Ovary (tissue), 3 donors: Measurements from ENCODE around the gene C16orf86.

ENCODE experiments used
- POLR2A ChIP-seq: fragments of 450-650 bp; IDR thresholded peaks from one replicate; pipeline ENCODE4 v1.6.1; 2017; ENCODE audit warnings: antibody characterized with exemption, mild to moderate bottlenecking, moderate library complexity
- TF ChIP-seq, protein P1 (sequence below), 3 donors: fragments of 450-650 bp in 2 of 3; fragments of 200-600 bp in 1 of 3; IDR thresholded peaks; one replicate each; pipeline versions ENCODE4 v1.5.1 to v1.8.0; 2016 to 2022; ENCODE audit warnings: antibody characterized with exemption in 3 of 3, mild to moderate bottlenecking in 1 of 3
- donor health status: DM: no; HTN: no; CAD: no.

DNA sequence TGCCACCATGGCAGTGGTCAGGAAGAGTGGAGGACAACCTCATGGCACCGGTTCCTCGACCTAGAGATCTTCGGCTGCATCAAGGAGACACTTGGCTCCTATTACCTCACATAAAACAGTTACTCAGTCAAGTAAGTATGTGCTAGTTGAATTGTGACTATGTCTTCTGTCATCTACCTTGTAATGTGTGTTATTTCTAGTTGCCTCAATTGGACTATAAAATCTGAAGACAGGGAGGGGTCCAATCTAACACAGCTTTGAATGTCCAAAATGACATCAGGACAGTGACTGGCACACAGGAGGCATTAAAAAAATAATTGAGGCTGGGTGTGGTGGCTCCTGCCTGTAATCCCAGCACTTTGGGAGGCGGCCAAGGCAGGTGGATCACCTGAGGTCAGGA is 17.2 kb downstream of the C16orf86 start:
- TF ChIP-seq POLR2A, result no peak
- TF ChIP-seq, protein P1, sequence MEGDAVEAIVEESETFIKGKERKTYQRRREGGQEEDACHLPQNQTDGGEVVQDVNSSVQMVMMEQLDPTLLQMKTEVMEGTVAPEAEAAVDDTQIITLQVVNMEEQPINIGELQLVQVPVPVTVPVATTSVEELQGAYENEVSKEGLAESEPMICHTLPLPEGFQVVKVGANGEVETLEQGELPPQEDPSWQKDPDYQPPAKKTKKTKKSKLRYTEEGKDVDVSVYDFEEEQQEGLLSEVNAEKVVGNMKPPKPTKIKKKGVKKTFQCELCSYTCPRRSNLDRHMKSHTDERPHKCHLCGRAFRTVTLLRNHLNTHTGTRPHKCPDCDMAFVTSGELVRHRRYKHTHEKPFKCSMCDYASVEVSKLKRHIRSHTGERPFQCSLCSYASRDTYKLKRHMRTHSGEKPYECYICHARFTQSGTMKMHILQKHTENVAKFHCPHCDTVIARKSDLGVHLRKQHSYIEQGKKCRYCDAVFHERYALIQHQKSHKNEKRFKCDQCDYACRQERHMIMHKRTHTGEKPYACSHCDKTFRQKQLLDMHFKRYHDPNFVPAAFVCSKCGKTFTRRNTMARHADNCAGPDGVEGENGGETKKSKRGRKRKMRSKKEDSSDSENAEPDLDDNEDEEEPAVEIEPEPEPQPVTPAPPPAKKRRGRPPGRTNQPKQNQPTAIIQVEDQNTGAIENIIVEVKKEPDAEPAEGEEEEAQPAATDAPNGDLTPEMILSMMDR (IDR thresholded peaks at IDR 0.05), result no peak
